Central memory CD8-positive, alpha-beta T cell (primary cell): Measurements from ENCODE around the gene MYO7B.

Experiments
- ATAC-seq: fragments of 150-1000 bp; cut with Tn5 transposase; replicated peaks from 2 replicates; pipeline ENCODE4 v1.10.0; 2022; ENCODE audit warnings: mild to moderate bottlenecking, moderate FRiP score, moderate number of reproducible peaks; ENCODE audit not compliant: poor library complexity, severe bottlenecking; ENCODE audit errors: extremely low read depth
- DNase-seq, 2 donors: peaks; one replicate each; pipeline ENCODE4 v3.0.0; 2021; ENCODE audit warnings: low spot score in 2 of 2
- H3K27ac Mint-ChIP-seq: one replicate; pipeline ENCODE4 v1.8.0; 2022; ENCODE audit warnings: low read depth, mild to moderate bottlenecking, moderate library complexity, mixed read lengths
- H3K27me3 Mint-ChIP-seq: one replicate; pipeline ENCODE4 v1.8.0; 2022; ENCODE audit warnings: mixed read lengths
- H3K36me3 Mint-ChIP-seq: one replicate; pipeline ENCODE4 v1.8.0; 2022; ENCODE audit warnings: mild to moderate bottlenecking, moderate library complexity, mixed read lengths; ENCODE audit not compliant: insufficient read depth
- H3K4me1 Mint-ChIP-seq: one replicate; pipeline ENCODE4 v1.8.0; 2022; ENCODE audit warnings: mixed read lengths
- H3K4me3 Mint-ChIP-seq: one replicate; pipeline ENCODE4 v1.8.0; 2022; ENCODE audit warnings: mild to moderate bottlenecking, moderate library complexity, mixed read lengths
- H3K9me3 Mint-ChIP-seq: one replicate; pipeline ENCODE4 v1.8.0; 2022; ENCODE audit warnings: mixed read lengths

The MYO7B gene

GRCh38 chr2:127665267-127665893 lies 129.9 kb downstream of the MYO7B start:
- Mint-ChIP-seq H3K4me3 (no peak overlapping the region), H3K4me1 (no peaks in the 10 kb centered on the region)
- no peak for DNase-seq

DNA sequence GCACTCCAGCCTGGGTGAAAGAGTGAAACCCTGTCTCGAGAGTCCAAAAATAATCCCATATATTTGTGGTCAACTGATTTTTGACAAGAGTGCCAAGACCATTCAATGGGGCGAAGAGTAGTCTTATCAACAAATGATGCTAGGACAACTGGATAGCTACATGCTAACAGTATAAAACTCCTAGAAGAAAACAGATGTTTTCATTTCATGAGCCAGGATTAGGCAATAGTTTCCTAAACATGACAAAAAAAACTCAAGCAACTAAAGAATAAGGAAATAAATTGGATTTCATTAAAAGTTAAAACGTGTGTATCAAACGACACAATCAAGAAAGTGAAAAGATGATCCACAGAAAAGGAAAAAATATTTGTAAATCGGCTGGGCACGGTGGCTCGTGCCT lies 133.6 kb downstream of the MYO7B start:
- H3K36me3 Mint-ChIP-seq = no peaks in the 10 kb centered on the region
- ATAC-seq = no peak
- H3K27ac Mint-ChIP-seq = no peak overlapping the region
- H3K4me3 Mint-ChIP-seq = no peak overlapping the region
- H3K9me3 Mint-ChIP-seq = no peaks in the 10 kb centered on the region
- H3K4me1 Mint-ChIP-seq = no peaks in the 10 kb centered on the region
- peaks cover 91% of the 10 kb centered on the region for H3K27me3 Mint-ChIP-seq
- no peak for DNase-seq

More at GRCh38 chr2:127665267-127665893, 129.9 kb downstream of the MYO7B start:
- no peak for ATAC-seq
- Mint-ChIP-seq H3K27ac (no peak overlapping the region), H3K9me3 (no peaks in the 10 kb centered on the region), H3K27me3 (peaks cover 88% of the 10 kb centered on the region), H3K36me3 (no peaks in the 10 kb centered on the region)

DNA sequence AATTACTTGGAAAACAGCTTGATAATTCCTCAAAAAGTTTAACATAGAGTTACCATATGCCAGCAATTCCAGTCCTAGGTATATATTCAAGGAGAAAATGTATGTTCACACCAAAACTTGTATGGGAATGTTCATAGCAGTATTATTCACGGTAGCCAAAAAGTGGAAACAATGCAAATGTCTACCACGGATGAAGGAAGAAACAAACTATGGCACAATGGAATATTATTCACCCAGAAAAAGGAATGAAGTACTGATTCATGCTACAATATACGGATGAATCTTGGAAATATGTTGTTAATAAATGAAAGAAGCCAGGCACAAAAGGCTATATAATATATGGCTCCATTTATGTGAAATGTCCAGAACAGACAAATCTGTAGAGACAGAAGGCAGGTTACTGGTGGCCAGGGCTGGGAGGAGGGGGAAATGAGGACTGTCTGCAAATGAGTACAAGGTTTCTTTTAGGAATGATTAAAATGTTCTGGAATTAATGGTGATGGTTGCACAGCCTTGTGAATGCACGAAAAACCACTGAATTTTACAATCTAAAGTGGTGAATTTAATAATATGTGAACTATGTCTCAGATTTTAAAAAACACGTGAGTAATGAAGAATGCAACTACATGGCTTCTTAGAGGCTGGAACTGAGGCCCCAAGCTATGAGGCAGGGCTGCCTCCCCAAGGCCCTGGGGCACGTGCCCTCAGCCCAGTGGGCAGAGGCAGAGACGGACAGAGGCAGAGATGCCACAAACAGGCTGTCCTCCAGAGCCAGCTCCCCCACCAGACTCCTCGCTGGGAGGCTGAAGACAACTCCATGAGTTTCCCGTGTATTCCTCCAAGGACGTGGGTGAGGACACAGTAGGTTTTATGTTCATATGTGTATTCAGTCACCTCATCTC lies 134.8 kb downstream of the MYO7B start:
- Mint-ChIP-seq H3K4me3 (no peak overlapping the region), H3K27ac (no peak overlapping the region), H3K9me3 (no peaks in the 10 kb centered on the region), H3K27me3 (peaks cover 88% of the 10 kb centered on the region), H3K4me1 (peaks cover 6% of the 10 kb centered on the region), H3K36me3 (no peaks in the 10 kb centered on the region)
- ATAC-seq (no peak), DNase-seq (no peak)

DNA sequence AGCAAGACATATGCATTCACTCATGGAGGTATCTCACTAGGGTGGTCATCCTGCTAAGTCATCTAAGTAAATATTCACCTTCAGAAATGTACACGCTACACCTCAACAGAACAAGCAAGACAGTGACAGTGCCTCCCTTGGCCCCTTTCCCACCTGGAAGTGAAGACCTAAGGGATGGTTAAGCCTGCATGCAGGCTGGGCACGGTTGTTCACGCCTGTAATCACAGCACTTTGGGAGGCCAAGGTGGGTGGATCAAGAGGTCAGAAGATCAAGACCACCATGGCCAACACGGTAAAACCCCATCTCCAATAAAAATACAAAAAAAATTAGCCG lies 135.4 kb downstream of the MYO7B start:
- DNase-seq = no peak
- peaks cover 10% of the 10 kb centered on the region for H3K4me1 Mint-ChIP-seq
- peaks cover 86% of the 10 kb centered on the region for H3K27me3 Mint-ChIP-seq
- H3K9me3 Mint-ChIP-seq = no peaks in the 10 kb centered on the region
- no peak overlapping the region for H3K27ac Mint-ChIP-seq
- H3K4me3 Mint-ChIP-seq = no peak overlapping the region
- H3K36me3 Mint-ChIP-seq = no peaks in the 10 kb centered on the region
- no peak for ATAC-seq

DNA sequence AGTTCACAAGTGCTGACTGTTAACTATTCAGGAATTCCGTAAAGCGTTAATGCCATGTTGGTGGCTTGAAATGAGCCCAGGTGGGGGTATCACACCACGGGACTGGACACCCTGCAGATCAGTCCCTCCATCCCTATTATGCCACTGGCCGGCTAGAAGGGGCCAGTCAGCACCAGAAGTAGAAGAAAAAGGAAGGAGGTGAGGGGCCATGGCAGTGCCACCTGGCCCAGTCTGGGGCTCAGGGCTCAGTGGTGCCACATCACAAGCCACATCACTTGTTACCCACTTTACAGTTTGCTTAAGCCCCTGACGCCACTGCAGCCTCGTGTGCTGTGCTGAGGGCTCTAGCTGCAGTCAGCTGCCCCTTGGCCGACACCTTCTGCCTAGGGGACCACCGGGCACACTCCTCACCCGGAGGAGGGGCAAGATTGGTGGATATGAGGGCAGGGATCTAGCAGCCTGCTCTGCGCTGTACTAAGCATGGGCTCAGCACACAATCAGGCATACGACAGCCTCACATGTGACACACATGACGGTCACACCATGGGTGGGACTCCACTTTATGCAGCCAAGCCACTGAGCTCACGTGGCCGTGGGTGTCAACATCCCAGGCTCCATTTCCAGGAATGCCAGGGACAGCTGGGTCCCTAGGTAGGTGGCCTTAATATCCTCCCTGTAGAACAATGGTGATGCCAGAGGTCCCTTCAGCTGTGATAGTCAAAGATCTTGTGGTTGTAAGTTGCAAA lies 136.2 kb downstream of the MYO7B start:
- ATAC-seq = no peak

GRCh38 chr2:127672341-127673224 lies 137.1 kb downstream of the MYO7B start:
- Mint-ChIP-seq H3K9me3 (no peaks in the 10 kb centered on the region), H3K27ac (no peak overlapping the region), H3K4me1 (peaks cover 11% of the 10 kb centered on the region), H3K4me3 (no peak overlapping the region), H3K27me3 (peaks cover 86% of the 10 kb centered on the region), H3K36me3 (no peaks in the 10 kb centered on the region)
- ATAC-seq (no peak), DNase-seq (no peak)

More for the DNA sequence above, 136.2 kb downstream of the MYO7B start:
- Mint-ChIP-seq H3K36me3 (no peaks in the 10 kb centered on the region), H3K27me3 (peaks cover 86% of the 10 kb centered on the region), H3K27ac (no peak overlapping the region), H3K9me3 (no peaks in the 10 kb centered on the region), H3K4me3 (no peak overlapping the region), H3K4me1 (peaks cover 11% of the 10 kb centered on the region)
- no peak for DNase-seq

DNA sequence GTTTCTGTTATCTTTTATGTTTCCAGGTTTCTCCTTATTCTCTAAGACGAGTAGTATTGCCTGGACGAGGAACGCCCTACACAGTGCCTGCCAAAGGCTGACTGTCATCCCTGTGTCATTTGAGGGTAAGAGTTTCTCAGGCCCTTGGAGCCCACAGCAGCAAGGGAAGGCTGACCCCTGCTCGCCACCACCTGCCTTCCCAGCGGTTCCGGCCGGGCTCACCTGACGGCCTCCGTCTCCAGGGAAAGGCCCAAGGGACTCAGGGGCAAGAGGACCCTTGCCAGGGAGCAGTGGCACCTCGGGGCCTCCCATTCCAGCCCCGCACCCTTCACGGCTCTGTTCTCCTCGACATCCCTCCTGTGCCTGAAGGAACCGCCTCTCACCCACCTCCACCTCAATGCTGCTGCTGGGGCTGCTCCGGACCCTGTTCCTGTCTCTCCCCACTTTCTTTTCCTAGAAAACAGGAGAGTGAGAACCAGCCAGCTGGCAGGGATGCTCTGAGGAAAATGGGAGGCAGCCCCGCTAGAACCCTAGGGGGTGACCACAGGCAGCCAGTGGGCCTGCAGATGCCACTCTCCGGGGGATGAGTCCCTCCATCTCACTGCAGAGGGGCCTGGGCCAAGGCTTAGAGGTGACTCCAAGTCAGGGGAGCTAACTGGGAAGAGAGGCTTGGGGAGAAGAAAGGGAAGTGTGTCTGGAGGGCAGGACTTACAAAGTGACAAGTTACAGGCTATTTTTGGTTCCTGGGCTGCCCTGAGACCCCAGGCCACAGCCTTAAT lies 138.0 kb downstream of the MYO7B start:
- ATAC-seq (no peak), DNase-seq (no peak)
- H3K27ac Mint-ChIP-seq = no peak overlapping the region
- H3K4me1 Mint-ChIP-seq = peaks cover 11% of the 10 kb centered on the region
- no peaks in the 10 kb centered on the region for H3K36me3 Mint-ChIP-seq
- H3K27me3 Mint-ChIP-seq = peaks cover 91% of the 10 kb centered on the region
- H3K4me3 Mint-ChIP-seq = peak overlapping the region; percentile 80
- H3K9me3 Mint-ChIP-seq = no peaks in the 10 kb centered on the region

DNA sequence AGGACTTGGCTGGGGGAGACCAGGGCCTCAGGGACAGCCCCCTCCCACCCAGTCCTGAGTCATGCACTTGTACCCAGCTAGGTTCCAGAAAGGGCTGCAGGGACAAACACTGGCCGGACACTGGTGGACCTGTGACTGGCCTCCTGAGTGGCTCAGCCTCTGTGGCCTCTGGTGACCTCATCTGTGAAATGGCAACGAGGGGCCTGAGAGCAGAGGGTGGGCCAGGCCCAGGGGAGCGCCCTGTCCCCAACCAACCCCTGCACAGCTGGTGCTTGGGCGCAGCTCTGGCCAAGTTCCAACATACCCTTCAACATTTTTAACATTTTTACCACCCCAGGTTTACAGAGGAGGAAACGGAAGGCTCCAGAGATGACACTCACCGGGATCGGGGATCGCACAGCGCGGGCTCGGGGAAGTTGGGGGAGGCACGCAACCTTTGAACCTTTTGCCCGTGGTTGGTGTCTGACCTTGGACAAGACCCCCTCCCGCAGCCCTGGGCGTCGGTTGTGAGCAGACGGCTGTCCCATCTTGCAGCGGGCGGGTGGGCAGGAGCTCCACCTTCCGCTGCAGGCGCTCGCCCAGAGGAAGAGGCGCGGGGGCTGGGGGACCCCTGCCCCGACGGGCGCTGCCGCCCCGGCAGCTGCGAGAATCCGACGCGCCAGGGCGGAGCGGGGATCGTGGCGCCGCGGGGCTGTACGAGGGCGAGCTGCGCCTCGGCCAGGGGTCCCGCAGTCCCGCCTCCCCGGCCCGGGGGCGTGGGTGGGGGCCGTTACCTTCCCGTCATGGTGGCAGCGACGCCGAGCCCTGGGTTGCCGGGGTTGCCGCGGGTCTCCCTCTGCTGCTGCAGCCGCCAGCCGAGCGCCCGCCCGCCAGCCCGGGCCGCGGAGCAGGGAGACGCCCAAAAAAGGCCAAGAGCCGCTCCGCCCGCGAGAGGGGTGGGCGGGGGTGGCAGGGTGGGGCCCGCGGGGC lies 139.0 kb downstream of the MYO7B start:
- H3K27me3 Mint-ChIP-seq = peaks cover 89% of the 10 kb centered on the region
- H3K27ac Mint-ChIP-seq = no peak overlapping the region
- peak overlapping the region; percentile 80 for H3K4me3 Mint-ChIP-seq
- ATAC-seq (peak; percentile 30), DNase-seq (no peak)
- H3K9me3 Mint-ChIP-seq = no peaks in the 10 kb centered on the region
- peaks cover 11% of the 10 kb centered on the region for H3K4me1 Mint-ChIP-seq
- no peaks in the 10 kb centered on the region for H3K36me3 Mint-ChIP-seq

DNA sequence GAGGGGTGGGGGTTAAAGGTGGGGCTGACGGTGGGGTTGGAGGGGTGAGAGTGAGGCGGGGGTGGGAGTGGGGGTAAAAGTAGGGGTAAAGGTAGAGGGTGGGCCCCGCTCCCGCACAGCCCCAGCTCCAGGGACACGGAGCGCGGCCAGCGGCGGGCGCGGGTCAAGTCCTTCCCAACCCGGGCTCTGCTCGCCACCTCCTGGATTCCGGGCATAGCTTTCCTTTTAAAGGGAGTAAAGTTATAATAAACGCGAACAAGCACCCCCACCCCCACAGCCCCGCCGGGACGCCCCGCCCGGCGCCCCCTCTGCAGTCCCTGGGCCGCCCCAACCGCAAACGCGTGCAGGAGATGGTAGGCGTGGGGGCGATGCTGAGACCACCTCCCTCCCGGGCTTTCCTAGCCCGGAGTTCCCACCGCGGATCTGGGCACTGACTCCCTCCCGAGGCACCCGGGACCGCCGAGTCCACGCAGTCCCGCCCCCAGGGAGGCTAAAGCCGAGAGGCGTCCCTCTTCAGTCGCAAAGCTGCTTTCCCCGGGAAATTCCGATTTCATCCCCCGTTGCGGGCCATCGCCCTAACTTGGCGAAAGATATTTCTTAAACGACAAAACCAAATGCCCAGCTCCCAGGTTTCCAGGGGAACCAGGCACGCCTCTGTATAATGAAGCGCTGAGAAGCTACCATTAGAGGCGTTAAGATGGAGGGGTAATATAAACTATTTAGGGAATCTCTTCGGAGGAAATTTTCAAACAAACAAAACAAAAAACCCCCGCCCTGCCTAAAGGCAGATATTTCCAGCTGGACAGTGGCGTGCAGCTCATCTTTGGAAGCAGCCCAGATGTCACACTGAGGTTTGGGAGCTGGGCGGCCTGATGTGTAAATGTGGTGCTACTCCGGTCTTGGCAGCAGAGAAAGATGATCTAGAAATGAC lies 140.1 kb downstream of the MYO7B start, which contains the start of gene LIMS2:
LIMS2 (minus strand) TSS at position 200 of the 931 bp plus-strand sequence. CDS start 506 bp downstream, outside the sequence.
- peaks cover 78% of the 10 kb centered on the region for H3K27me3 Mint-ChIP-seq
- H3K36me3 Mint-ChIP-seq = peaks cover 2% of the 10 kb centered on the region
- H3K27ac Mint-ChIP-seq = peak within 1 kb of the TSS; percentile 25
- ATAC-seq = no peak
- H3K4me1 Mint-ChIP-seq = peaks cover 11% of the 10 kb centered on the region
- no peak for DNase-seq
- H3K9me3 Mint-ChIP-seq = no peaks in the 10 kb centered on the region
- peak within 1 kb of the TSS; percentile 80 for H3K4me3 Mint-ChIP-seq

- H3K36me3 Mint-ChIP-seq = peaks cover 4% of the 10 kb centered on the region
- H3K9me3 Mint-ChIP-seq = no peaks in the 10 kb centered on the region
- peaks cover 65% of the 10 kb centered on the region for H3K27me3 Mint-ChIP-seq
- DNase-seq (no peak), ATAC-seq (no peak)
- peaks cover 11% of the 10 kb centered on the region for H3K4me1 Mint-ChIP-seq
- no peak overlapping the region for H3K27ac Mint-ChIP-seq
- no peak overlapping the region for H3K4me3 Mint-ChIP-seq
Observed at GRCh38 chr2:127676906-127677305, 141.4 kb downstream of the MYO7B start.
